Liver (tissue), 3 donors: ENCODE data around the gene XDH.

Experiments
- GABPA ChIP-seq, 2 donors: IDR thresholded peaks in 1 of 2; conservative IDR thresholded peaks in 1 of 2; 2 replicates each; pipeline ENCODE4 v1.6.1; 2016; ENCODE audit warnings: antibody characterized with exemption in 2 of 2, mild to moderate bottlenecking in 1 of 2, moderate library complexity in 1 of 2
- NR2F2 ChIP-seq: IDR thresholded peaks from 2 replicates; pipeline ENCODE4 v1.6.1; 2016; ENCODE audit warnings: antibody characterized with exemption
- RAD21 ChIP-seq, 2 donors: IDR thresholded peaks; 2 replicates each; pipeline ENCODE4 v1.6.1; 2016; ENCODE audit warnings: antibody characterized with exemption in 2 of 2, mild to moderate bottlenecking in 2 of 2
- REST ChIP-seq: IDR thresholded peaks from 2 replicates; pipeline ENCODE4 v1.6.1; 2016; ENCODE audit warnings: antibody characterized with exemption, mild to moderate bottlenecking
- RXRA ChIP-seq, 2 donors: IDR thresholded peaks; 2 replicates each; pipeline ENCODE4 v1.6.1; 2017 to 2018; ENCODE audit warnings: antibody characterized with exemption in 2 of 2, mild to moderate bottlenecking in 1 of 2
- TAF1 ChIP-seq: conservative IDR thresholded peaks from 2 replicates; pipeline ENCODE4 v1.6.1; 2016; ENCODE audit warnings: antibody characterized with exemption, mild to moderate bottlenecking
- TF ChIP-seq, protein P1 (sequence below): fragments of 150-350 bp; IDR thresholded peaks from 2 replicates; pipeline ENCODE4 v1.5.1; 2017; ENCODE audit warnings: improper control_type of control experiment, low read depth, low read length; ENCODE audit not compliant: missing input control
- TF ChIP-seq, protein P2 (sequence below): IDR thresholded peaks from 2 replicates; pipeline ENCODE4 v1.6.1; 2016; ENCODE audit warnings: antibody characterized with exemption
- donor health status: healthy.
- donor health status: healthy.

DNA sequence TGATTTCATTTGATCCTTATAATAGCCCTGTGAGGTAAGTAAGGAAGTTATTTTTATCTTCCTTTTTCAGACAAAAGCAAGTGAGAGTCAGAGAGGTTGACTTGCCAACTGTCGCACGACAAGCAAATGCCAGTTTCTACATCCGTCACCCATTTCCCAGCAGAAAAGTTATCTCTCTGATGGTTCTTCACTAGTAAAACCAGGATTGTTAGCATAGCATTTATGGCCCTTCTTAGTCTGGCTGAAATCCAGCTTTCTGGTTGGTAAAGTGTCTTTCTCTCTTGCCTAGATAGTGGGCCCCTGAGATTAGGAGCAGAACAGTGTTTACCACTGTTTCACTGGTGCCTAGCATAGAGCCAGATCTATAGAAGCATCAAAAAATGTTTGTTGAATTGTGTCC, 7.1 kb upstream of the XDH start:
- TF ChIP-seq, protein P1, sequence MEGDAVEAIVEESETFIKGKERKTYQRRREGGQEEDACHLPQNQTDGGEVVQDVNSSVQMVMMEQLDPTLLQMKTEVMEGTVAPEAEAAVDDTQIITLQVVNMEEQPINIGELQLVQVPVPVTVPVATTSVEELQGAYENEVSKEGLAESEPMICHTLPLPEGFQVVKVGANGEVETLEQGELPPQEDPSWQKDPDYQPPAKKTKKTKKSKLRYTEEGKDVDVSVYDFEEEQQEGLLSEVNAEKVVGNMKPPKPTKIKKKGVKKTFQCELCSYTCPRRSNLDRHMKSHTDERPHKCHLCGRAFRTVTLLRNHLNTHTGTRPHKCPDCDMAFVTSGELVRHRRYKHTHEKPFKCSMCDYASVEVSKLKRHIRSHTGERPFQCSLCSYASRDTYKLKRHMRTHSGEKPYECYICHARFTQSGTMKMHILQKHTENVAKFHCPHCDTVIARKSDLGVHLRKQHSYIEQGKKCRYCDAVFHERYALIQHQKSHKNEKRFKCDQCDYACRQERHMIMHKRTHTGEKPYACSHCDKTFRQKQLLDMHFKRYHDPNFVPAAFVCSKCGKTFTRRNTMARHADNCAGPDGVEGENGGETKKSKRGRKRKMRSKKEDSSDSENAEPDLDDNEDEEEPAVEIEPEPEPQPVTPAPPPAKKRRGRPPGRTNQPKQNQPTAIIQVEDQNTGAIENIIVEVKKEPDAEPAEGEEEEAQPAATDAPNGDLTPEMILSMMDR, result no peak
- TF ChIP-seq RAD21 (IDR thresholded peaks at IDR 0.05) (no peak), REST (no peak), TAF1 (no peak), NR2F2 (no peak), GABPA (IDR thresholded peaks at IDR 0.05 in 1 of 2, conservative IDR thresholded peaks at IDR 0.05 in 1 of 2) (no peak), RXRA (IDR thresholded peaks at IDR 0.05) (no peak)
- TF ChIP-seq, protein P2, sequence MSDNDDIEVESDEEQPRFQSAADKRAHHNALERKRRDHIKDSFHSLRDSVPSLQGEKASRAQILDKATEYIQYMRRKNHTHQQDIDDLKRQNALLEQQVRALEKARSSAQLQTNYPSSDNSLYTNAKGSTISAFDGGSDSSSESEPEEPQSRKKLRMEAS, result no peak
